ENCODE results near the gene CYSLTR2. TPM values are rescaled to one million over a fixed set of nuclear protein-coding genes. Genes with fewer than 3 reads are reported as not detected.

CYSLTR2 gene
- total RNA-seq, 2 experiments from 2014 or later: 1.1 to 1.5 TPM

DNA sequence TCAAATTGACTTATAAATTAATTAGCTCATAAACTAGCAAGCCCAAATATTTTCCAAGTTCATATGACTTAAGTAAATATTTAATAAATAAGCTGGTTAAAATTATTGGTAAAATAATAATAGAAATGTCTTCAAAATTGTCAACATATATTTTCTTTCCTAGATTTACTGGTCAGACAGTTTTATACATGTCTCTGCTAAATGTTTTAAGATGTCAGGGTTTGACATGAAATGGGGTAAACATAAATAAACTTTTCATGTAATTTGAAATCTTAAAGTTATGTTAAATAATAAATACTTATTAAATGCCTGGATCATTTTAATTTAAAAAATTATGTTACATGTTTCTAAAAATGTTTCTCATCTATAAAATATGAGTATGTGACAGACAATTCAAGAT, 18.3 kb upstream of the CYSLTR2 start:
- CTCF ChIA-PET: no interaction called here
- intact Hi-C loops (cut with micrococcal nuclease): no loop called here
- no peak for DNase-seq
- TF ChIP-seq, protein P1, sequence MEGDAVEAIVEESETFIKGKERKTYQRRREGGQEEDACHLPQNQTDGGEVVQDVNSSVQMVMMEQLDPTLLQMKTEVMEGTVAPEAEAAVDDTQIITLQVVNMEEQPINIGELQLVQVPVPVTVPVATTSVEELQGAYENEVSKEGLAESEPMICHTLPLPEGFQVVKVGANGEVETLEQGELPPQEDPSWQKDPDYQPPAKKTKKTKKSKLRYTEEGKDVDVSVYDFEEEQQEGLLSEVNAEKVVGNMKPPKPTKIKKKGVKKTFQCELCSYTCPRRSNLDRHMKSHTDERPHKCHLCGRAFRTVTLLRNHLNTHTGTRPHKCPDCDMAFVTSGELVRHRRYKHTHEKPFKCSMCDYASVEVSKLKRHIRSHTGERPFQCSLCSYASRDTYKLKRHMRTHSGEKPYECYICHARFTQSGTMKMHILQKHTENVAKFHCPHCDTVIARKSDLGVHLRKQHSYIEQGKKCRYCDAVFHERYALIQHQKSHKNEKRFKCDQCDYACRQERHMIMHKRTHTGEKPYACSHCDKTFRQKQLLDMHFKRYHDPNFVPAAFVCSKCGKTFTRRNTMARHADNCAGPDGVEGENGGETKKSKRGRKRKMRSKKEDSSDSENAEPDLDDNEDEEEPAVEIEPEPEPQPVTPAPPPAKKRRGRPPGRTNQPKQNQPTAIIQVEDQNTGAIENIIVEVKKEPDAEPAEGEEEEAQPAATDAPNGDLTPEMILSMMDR (IDR thresholded peaks at IDR 0.05): no peak
- POLR2A ChIA-PET: no interaction called here
- peaks cover 5% of the 10 kb centered on the region for H3K36me3 Mint-ChIP-seq (ENCODE audit: low read depth)
- no peak overlapping the region for H3K4me3 Mint-ChIP-seq
- H3K27ac Mint-ChIP-seq: no peak overlapping the region
- H3K9me3 Mint-ChIP-seq: peaks cover 18% of the 10 kb centered on the region
- ATAC-seq: no peak
- H3K4me1 Mint-ChIP-seq (ENCODE audit: low read depth): no peaks in the 10 kb centered on the region
- H3K27me3 Mint-ChIP-seq: no peaks in the 10 kb centered on the region

DNA sequence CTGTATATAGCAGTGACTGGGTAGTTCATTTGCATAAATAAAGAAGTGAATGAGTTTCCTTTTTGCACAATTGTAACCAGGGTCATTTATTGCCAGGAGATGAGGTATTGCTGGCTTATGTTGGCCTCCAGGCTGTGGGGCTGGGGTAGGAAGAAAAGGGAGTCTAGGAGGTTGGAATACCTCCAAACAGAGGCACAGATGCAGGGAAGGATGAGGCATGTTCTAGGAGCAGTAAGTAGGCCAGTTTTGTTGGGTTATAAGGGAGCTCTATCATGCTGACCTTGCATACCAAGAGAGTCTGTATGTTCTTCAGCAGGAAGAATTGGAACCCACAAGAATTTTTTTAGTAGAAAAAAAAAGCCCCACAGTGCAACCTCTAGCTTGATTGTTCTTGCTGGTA, 17.2 kb upstream of the CYSLTR2 start:
- DNase-seq: no peak
- no peaks in the 10 kb centered on the region for H3K4me1 Mint-ChIP-seq (ENCODE audit: low read depth)
- ChIA-PET CTCF (interaction anchor here (0.6 to 0.8 kb wide), 2 partner anchors 8 to 18 kb away, joined by 3 read pairs; no protein-coding TSS in a partner anchor), POLR2A (interaction anchor here (1.0 kb wide), 1 partner anchor 20 kb away, joined by 3 read pairs; no protein-coding TSS in a partner anchor)
- intact Hi-C loops (cut with micrococcal nuclease): no loop called here
- peaks cover 5% of the 10 kb centered on the region for H3K36me3 Mint-ChIP-seq (ENCODE audit: low read depth)
- H3K9me3 Mint-ChIP-seq: peaks cover 18% of the 10 kb centered on the region
- H3K27ac Mint-ChIP-seq: no peak overlapping the region
- no peak overlapping the region for H3K4me3 Mint-ChIP-seq
- TF ChIP-seq, protein P1 (IDR thresholded peaks at IDR 0.05): no peak
- ATAC-seq: no peak
- H3K27me3 Mint-ChIP-seq: no peaks in the 10 kb centered on the region

DNA sequence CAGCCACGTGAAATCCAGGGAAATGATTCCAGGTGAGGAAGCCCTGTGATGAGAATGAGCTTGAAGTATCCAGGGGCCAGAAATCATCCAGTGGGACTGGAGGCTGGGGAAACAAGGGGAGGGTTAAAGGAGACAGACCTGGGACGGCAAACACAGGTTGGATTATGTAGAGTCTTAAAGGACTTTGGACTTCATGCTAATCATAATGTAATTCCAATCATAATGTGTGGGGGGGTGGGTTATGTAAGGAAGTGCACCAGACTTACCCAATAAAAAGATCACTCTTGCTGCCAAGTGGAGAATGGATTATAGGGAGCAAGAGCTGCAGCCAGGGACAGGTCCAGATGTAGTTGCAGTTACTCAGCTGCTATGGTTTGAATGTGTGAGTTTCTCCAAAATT, 16.1 kb upstream of the CYSLTR2 start:
- intact Hi-C loops (cut with micrococcal nuclease): no loop called here
- no peaks in the 10 kb centered on the region for H3K27me3 Mint-ChIP-seq
- H3K27ac Mint-ChIP-seq: no peak overlapping the region
- ChIA-PET CTCF (interaction anchor here (0.8 kb wide), 1 partner anchor 9 kb away, joined by 3 read pairs; no protein-coding TSS in a partner anchor), POLR2A (no interaction called here)
- ATAC-seq (no peak), DNase-seq (no peak)
- H3K9me3 Mint-ChIP-seq: peaks cover 18% of the 10 kb centered on the region
- H3K36me3 Mint-ChIP-seq (ENCODE audit: low read depth): peaks cover 5% of the 10 kb centered on the region
- H3K4me3 Mint-ChIP-seq: no peak overlapping the region
- TF ChIP-seq, protein P1 (IDR thresholded peaks at IDR 0.05): no peak
- no peaks in the 10 kb centered on the region for H3K4me1 Mint-ChIP-seq (ENCODE audit: low read depth)

DNA sequence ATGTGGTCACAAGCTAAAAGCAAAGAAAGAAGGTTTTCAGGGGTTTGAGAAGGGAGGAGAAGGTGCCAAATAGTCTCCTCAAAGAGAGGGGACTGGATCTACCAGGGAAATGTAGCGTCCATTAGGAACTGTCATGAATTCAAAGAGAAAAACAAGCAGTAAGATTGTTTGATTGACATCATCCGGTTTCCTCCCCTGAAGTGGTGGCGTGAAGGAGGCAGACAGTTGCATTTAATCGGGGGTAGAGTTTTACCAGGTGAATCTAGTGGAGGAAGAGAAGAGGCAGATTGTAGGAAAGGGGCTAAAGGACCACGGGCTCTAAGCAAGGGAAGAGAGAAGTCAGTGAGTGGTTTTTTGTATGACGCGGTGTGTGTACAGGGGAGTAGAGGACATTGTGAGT, 13.0 kb upstream of the CYSLTR2 start:
- no peak overlapping the region for H3K27ac Mint-ChIP-seq

DNA sequence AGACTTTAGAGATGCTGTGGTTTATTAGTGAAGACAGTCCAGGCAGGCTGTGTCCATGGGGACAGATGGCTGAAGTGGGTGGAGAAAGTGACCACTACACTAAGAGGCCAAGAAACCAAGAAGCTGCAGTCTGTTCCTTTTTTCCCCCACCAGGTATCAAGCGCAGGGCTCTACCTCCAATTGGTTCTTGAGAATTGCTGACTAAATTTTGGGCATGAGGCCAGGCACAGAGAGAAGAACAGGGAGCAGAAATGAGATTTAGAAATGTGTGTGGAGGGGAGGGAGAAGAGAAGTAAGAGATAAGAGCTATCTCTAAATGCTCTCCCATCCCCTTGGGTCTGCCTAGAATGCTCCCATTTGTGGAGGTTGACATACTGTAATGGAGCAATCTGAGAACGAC, 12.3 kb upstream of the CYSLTR2 start:
- Mint-ChIP-seq H3K36me3 (ENCODE audit: low read depth) (peaks cover 4% of the 10 kb centered on the region), H3K27me3 (no peaks in the 10 kb centered on the region), H3K4me3 (no peak overlapping the region), H3K27ac (no peak overlapping the region), H3K4me1 (ENCODE audit: low read depth) (no peaks in the 10 kb centered on the region), H3K9me3 (peaks cover 8% of the 10 kb centered on the region)
- TF ChIP-seq, protein P1 (IDR thresholded peaks at IDR 0.05): no peak
- ChIA-PET CTCF (interaction anchor here (1.1 kb wide), 1 partner anchor 9 kb away, joined by 3 read pairs; no protein-coding TSS in a partner anchor), POLR2A (interaction anchor here (0.5 to 1.2 kb wide), 2 partner anchors 9 to 415 kb away, joined by 3 to 4 read pairs; no protein-coding TSS in a partner anchor)
- no peak for ATAC-seq
- intact Hi-C loops (cut with micrococcal nuclease): loop anchor here (5.0 kb wide), 1 partner anchor 126 kb away; no protein-coding TSS in a partner anchor
- no peak for DNase-seq

More for the DNA sequence above, 13.0 kb upstream of the CYSLTR2 start:
- intact Hi-C loops (cut with micrococcal nuclease): loop anchor here (5.0 kb wide), 1 partner anchor 127 kb away; no protein-coding TSS in a partner anchor
- ATAC-seq: no peak
- Mint-ChIP-seq H3K27me3 (no peaks in the 10 kb centered on the region), H3K36me3 (ENCODE audit: low read depth) (peaks cover 5% of the 10 kb centered on the region), H3K4me1 (ENCODE audit: low read depth) (no peaks in the 10 kb centered on the region), H3K9me3 (peaks cover 13% of the 10 kb centered on the region), H3K4me3 (no peak overlapping the region)
- ChIA-PET POLR2A (no interaction called here), CTCF (no interaction called here)
- TF ChIP-seq, protein P1 (IDR thresholded peaks at IDR 0.05): no peak
- no peak for DNase-seq
